Activated T-cell treated with anti-CD3 and anti-CD28 coated beads, Interleukin-2, amount 50 U/mL, for 72 hours (primary cell): ENCODE data around the gene KHDC1. TPM values are rescaled to one million over a fixed set of nuclear protein-coding genes. Genes with fewer than 3 reads are reported as not detected.
"Not testable (repeated sequence)": the region's sequence is repeated elsewhere in the genome, so short reads cannot be mapped to it uniquely, and the experiment has no call there.

Experiments
- ATAC-seq, 2 donors: fragments of 150-1000 bp; cut with Tn5 transposase; replicated peaks in 1 of 2; 2 replicates each; pipeline ENCODE4 v1.10.0; 2021; ENCODE audit warnings: moderate library complexity in 2 of 2, mild to moderate bottlenecking in 1 of 2
- DNase-seq, 2 donors: peaks; one replicate each; pipeline ENCODE4 v3.0.0; 2021 to 2022; ENCODE audit warnings: mixed read lengths in 1 of 2
- H3K27ac Mint-ChIP-seq: one replicate; pipeline ENCODE4 v1.8.0; 2022; ENCODE audit warnings: mild to moderate bottlenecking, moderate library complexity, mixed read lengths
- H3K27me3 Mint-ChIP-seq: one replicate; pipeline ENCODE4 v1.8.0; 2022; ENCODE audit warnings: low read depth, mixed read lengths
- H3K36me3 Mint-ChIP-seq, 2 donors: one replicate each; pipeline ENCODE4 v1.8.0; 2022; ENCODE audit warnings: mixed read lengths in 2 of 2, mild to moderate bottlenecking in 1 of 2; ENCODE audit not compliant: insufficient read depth in 2 of 2
- H3K4me1 Mint-ChIP-seq: one replicate; pipeline ENCODE4 v1.8.0; 2022; ENCODE audit warnings: low read depth, mixed read lengths
- H3K4me3 Mint-ChIP-seq, 2 donors: one replicate each; pipeline ENCODE4 v1.8.0; 2022; ENCODE audit warnings: mild to moderate bottlenecking in 2 of 2, mixed read lengths in 2 of 2, moderate library complexity in 2 of 2
- H3K9me3 Mint-ChIP-seq, 2 donors: one replicate each; pipeline ENCODE4 v1.8.0; 2022; ENCODE audit warnings: mixed read lengths in 2 of 2
- total RNA-seq, 2 donors: library from RNA; stranded (reverse); gene quantifications; one replicate each; pipeline ENCODE4 v1.2.3, GENCODE V29; 2022

Gene KHDC1
- total RNA-seq, 2 donors from 2014 or later = 3.4 to 3.7 TPM

DNA sequence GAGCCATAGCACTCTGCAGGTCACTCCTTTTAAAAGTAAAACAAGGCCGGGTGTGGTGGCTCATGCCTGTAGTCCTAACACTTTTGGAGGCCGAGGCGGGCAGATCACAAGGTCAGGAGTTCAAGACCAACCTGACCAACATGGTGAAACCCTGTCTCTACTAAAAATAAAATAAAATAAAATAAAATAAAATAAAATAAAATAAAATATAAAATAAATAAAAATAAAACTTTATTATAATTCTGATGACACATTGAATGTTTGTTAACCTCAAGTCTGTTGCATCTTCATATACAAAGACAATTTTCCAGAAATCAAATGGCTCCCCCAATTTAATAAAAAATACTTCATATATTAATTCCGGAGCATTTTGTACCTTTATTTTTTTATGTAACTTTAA lies 69.7 kb downstream of the KHDC1 start:
- not testable (repeated sequence) for DNase-seq, H3K27me3 Mint-ChIP-seq, H3K4me3 Mint-ChIP-seq, H3K9me3 Mint-ChIP-seq, H3K27ac Mint-ChIP-seq, H3K36me3 Mint-ChIP-seq, H3K4me1 Mint-ChIP-seq, ATAC-seq

Other genes starting within 250 kb of the KHDC1 start
- not detected for gene KHDC1L, start 37.7 kb downstream of the KHDC1 start, total RNA-seq
- not detected for gene DPPA5, start 91.1 kb upstream of the KHDC1 start, total RNA-seq
- not detected for gene KHDC3L, start 99.5 kb upstream of the KHDC1 start, total RNA-seq
- gene OOEP, start 106.7 kb upstream of the KHDC1 start, total RNA-seq = under 1 TPM; 0.76 to 0.77 TPM
- under 1 TPM; 0.77 to 0.93 TPM for gene DDX43, start 131.6 kb upstream of the KHDC1 start, total RNA-seq
- gene CGAS, start 189.1 kb upstream of the KHDC1 start, total RNA-seq = 10 to 100 TPM; 20.7 to 26.9 TPM
- 10 to 100 TPM; 49.6 to 68.8 TPM for gene MTO1, start 198.5 kb upstream of the KHDC1 start, total RNA-seq